SK-N-SH (cell line): Measurements from ENCODE around the gene TICAM1. TPM values are rescaled to one million over a fixed set of nuclear protein-coding genes. Genes with fewer than 3 reads are reported as not detected.

Source experiments
- CTCF ChIA-PET: fragments of 300-600, 350-600 bp; formaldehyde crosslinking; extraction: SDS; loops from one replicate; lab custom pipeline; 2021; lab: Yijun Ruan, JAX
- POLR2A ChIA-PET: fragments of 350-600 bp; sonication (Branson Sonifier 250); formaldehyde crosslinking; extraction: SDS; loops from one replicate; lab custom pipeline; 2020; ENCODE audit warnings: antibody characterized with exemption, inconsistent platforms; lab: Yijun Ruan, JAX
- DNase-seq: peaks from one replicate; pipeline ENCODE4 v3.0.0; 2012
- H2AFZ ChIP-seq: fragments of 200-600 bp; sonication (generic); 2 replicates; pipeline ENCODE4 v1.8.1; 2016; ENCODE audit warnings: antibody characterized with exemption, mild to moderate bottlenecking, low read depth
- H3F3A ChIP-seq: fragments of 200-600 bp; sonication (generic); replicated peaks from 2 replicates; pipeline ENCODE3; 2016; ENCODE audit warnings: antibody characterized with exemption, mild to moderate bottlenecking; ENCODE audit not compliant: insufficient read depth
- H3K27ac ChIP-seq, 2 experiments: fragments of 200-500 bp in 1 of 2; fragments of 200-600 bp in 1 of 2; sonication (Bioruptor generic) in 1 of 2; sonication (generic), shearing (Covaris generic) in 1 of 2; 2 replicates each; pipeline versions ENCODE4 v1.5.1 to v1.6.1; 2014 to 2016; ENCODE audit warnings: low read depth in 2 of 2, inconsistent platforms in 1 of 2, low read length in 1 of 2, mild to moderate bottlenecking in 1 of 2, mixed read lengths in 1 of 2
- H3K27me3 ChIP-seq: fragments of 200-600 bp; sonication (generic), shearing (Covaris generic); 2 replicates; pipeline ENCODE4 v1.6.1; 2016; ENCODE audit warnings: mixed run types; ENCODE audit not compliant: insufficient read depth
- H3K36me3 ChIP-seq, 2 experiments: fragments of 200-500 bp in 1 of 2; fragments of 200-600 bp in 1 of 2; sonication (Bioruptor generic) in 1 of 2; sonication (generic) in 1 of 2; replicated peaks in 1 of 2; 2 replicates each; pipeline versions ENCODE3 to v1.5.1; 2014 to 2016; ENCODE audit warnings: low read length in 1 of 2, mild to moderate bottlenecking in 1 of 2; ENCODE audit not compliant: insufficient read depth in 2 of 2, control insufficient read depth in 1 of 2
- H3K4me1 ChIP-seq, 2 experiments: fragments of 200-500 bp in 1 of 2; fragments of 200-600 bp in 1 of 2; sonication (Bioruptor generic) in 1 of 2; sonication (generic), shearing (Covaris generic) in 1 of 2; 2 replicates each; pipeline versions ENCODE4 v1.5.1 to v1.6.1; 2014 to 2016; ENCODE audit warnings: low read depth in 1 of 2, low read length in 1 of 2, mixed run types in 1 of 2; ENCODE audit not compliant: insufficient read depth in 2 of 2, control insufficient read depth in 1 of 2
- H3K4me2 ChIP-seq: fragments of 200-600 bp; sonication (generic), shearing (Covaris generic); 2 replicates; pipeline ENCODE4 v1.6.1; 2017; ENCODE audit warnings: mixed run types
- H3K4me3 ChIP-seq, 2 experiments: fragments of 200-500 bp in 1 of 2; fragments of 200-600 bp in 1 of 2; sonication (Bioruptor generic) in 1 of 2; sonication (generic), shearing (Covaris generic) in 1 of 2; 2 replicates each; pipeline versions ENCODE4 v1.5.1 to v1.8.1; 2014 to 2016; ENCODE audit warnings: low read depth in 2 of 2, inconsistent platforms in 1 of 2, low read length in 1 of 2, mild to moderate bottlenecking in 1 of 2, mixed read lengths in 1 of 2, moderate library complexity in 1 of 2
- H3K79me2 ChIP-seq: fragments of 200-600 bp; sonication (generic); 2 replicates; pipeline ENCODE4 v1.8.1; 2017; ENCODE audit warnings: mild to moderate bottlenecking; ENCODE audit not compliant: insufficient read depth
- H3K9ac ChIP-seq: fragments of 200-600 bp; sonication (generic); 2 replicates; pipeline ENCODE4 v1.6.1; 2017; ENCODE audit warnings: mixed run types
- H3K9me2 ChIP-seq: fragments of 200-600 bp; sonication (generic); 2 replicates; pipeline ENCODE4 v1.6.1; 2017; ENCODE audit warnings: mixed run types
- H3K9me3 ChIP-seq: fragments of 200-600 bp; sonication (generic); 2 replicates; pipeline ENCODE4 v1.6.1; 2017; ENCODE audit warnings: mixed run types, mild to moderate bottlenecking, moderate library complexity
- H4K20me1 ChIP-seq: fragments of 200-600 bp; sonication (generic); 2 replicates; pipeline ENCODE4 v1.6.1; 2017; ENCODE audit warnings: mild to moderate bottlenecking, mixed run types; ENCODE audit not compliant: insufficient read depth
- FOSL2 ChIP-seq: IDR thresholded peaks from 2 replicates; pipeline ENCODE4 v1.4.0; 2012; ENCODE audit warnings: low read depth, mild to moderate bottlenecking, moderate library complexity, borderline replicate concordance
- FOXM1 ChIP-seq: IDR thresholded peaks from 2 replicates; pipeline ENCODE4 v1.4.0; 2012; ENCODE audit warnings: low read depth, mild to moderate bottlenecking
- GABPA ChIP-seq: IDR thresholded peaks from 2 replicates; pipeline ENCODE4 v1.4.0; 2012; ENCODE audit warnings: low read depth, mild to moderate bottlenecking
- IRF3 ChIP-seq: fragments of 150-350 bp; IDR thresholded peaks from 2 replicates; pipeline ENCODE4 v1.6.1; 2016; ENCODE audit warnings: mild to moderate bottlenecking, low read depth, low read length
- JUND ChIP-seq: IDR thresholded peaks from 2 replicates; pipeline ENCODE4 v1.4.0; 2012
- MXI1 ChIP-seq: IDR thresholded peaks from 2 replicates; pipeline ENCODE4 v1.6.1; 2012; ENCODE audit warnings: mild to moderate bottlenecking, low read depth, low read length, improper control_type of control experiment
- POLR2AphosphoS5 ChIP-seq: IDR thresholded peaks from 2 replicates; pipeline ENCODE4 v1.6.1; 2012; ENCODE audit warnings: low read depth, low read length
- RAD21 ChIP-seq: IDR thresholded peaks from 2 replicates; pipeline ENCODE4 v1.6.1; 2012; ENCODE audit warnings: mild to moderate bottlenecking, low read length
- RCOR1 ChIP-seq: fragments of 150-350 bp; IDR thresholded peaks from 2 replicates; pipeline ENCODE4 v1.6.1; 2017; ENCODE audit warnings: antibody characterized with exemption, low read length
- SIN3A ChIP-seq: IDR thresholded peaks from 2 replicates; pipeline ENCODE4 v1.6.1; 2012; ENCODE audit warnings: low read depth, mild to moderate bottlenecking, low read length, moderate library complexity, borderline replicate concordance
- TAF1 ChIP-seq: IDR thresholded peaks from 2 replicates; pipeline ENCODE4 v1.6.1; 2012; ENCODE audit warnings: low read depth, mild to moderate bottlenecking, low read length, moderate library complexity, borderline replicate concordance
- TEAD4 ChIP-seq: IDR thresholded peaks from 2 replicates; pipeline ENCODE4 v1.4.0; 2012; ENCODE audit warnings: mild to moderate bottlenecking, borderline replicate concordance; ENCODE audit not compliant: insufficient read depth
- USF2 ChIP-seq: fragments of 150-350 bp; IDR thresholded peaks from 2 replicates; pipeline ENCODE4 v1.6.1; 2017; ENCODE audit warnings: antibody characterized with exemption, low read length, low read depth, borderline replicate concordance
- WGBS: methylation state at CpG from one replicate; pipeline ENCODE4 v1.1.6; 2017; ENCODE audit warnings: low lambda C conversion rate; 5-methylcytosine and 5-hydroxymethylcytosine counted together
- polyA plus RNA-seq, 3 experiments: library from polyadenylated mRNA; depleted of rRNA; stranded (reverse); fragments of >200 nt; gene quantifications; 2 replicates each; pipeline ENCODE4 v1.2.3, GENCODE V29; 2012
- TF ChIP-seq, protein P1 (sequence below): IDR thresholded peaks from 2 replicates; pipeline ENCODE4 v1.4.0; 2012; ENCODE audit warnings: low read depth, borderline replicate concordance
- TF ChIP-seq, protein P2 (sequence below): IDR thresholded peaks from 2 replicates; pipeline ENCODE4; 2012

Gene TICAM1
- polyA plus RNA-seq, 1 of the 3 experiments (the other 2 are of a cell fraction), result 2.7 TPM

DNA sequence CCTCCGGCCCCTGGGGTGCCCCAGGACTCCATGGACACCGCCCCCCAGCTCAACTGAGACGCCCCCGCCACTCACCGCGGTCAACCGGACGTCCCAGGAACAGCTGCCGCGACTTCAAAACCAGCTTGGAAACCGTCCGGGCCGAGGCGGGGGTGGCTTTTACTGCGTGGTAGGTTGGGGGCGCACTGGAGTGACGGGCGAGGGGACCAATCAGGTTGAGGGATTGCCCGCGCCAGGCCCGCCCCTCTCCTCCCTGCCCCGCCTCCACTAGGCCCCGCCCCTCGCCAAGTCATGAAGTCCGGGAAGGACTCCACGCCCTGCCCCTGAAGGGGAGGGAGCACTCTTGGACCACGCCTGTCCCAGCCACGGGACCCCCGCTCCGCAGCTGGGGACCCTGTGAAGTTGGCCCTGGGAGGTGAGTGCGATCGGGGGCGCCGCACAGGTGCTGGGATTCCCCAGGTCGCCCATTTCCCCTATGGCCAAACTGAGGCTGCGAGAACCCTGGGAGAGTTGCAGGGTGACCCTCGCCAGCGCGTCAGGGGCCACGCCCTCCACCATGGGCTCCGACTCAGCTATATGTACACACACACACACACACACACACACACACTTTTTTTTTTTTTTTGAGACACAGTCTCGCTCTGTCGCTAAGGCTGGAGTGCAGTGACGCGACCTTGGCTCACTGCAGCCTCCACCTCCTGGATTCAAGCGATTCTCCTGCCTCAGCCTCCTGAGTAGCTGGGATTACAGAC, 36.2 kb upstream of the TICAM1 start, which contains the start of gene PLIN3:
Gene PLIN3 (minus strand): TSS at position 134 of the 752 bp plus-strand sequence. CDS start 6,273 bp downstream, outside the sequence.
- Histone ChIP-seq H3K9me2 (no peaks in the 10 kb centered on the region), H2AFZ (peak within 1 kb of the TSS; percentile 96), H3K36me3 (peaks cover 0 to 6% of the 10 kb centered on the region in 2 experiments), H3K79me2 (peaks cover 48% of the 10 kb centered on the region), H3K27ac (peak within 1 kb of the TSS; percentile 55 to 84; a peak in 3 of 4 replicates), H3K4me1 (peaks cover 6 to 7% of the 10 kb centered on the region in 2 experiments; a peak in 1 of 4 replicates), H4K20me1 (peaks cover 25% of the 10 kb centered on the region), H3K4me2 (peak within 1 kb of the TSS; percentile 100), H3F3A (peaks cover 32% of the 10 kb centered on the region), H3K9ac (peak within 1 kb of the TSS; percentile 94), H3K4me3 (peak within 1 kb of the TSS; percentile 60 to 97), H3K27me3 (no peaks in the 10 kb centered on the region), H3K9me3 (no peaks in the 10 kb centered on the region)
- DNase-seq, result peak; percentile 100
- WGBS, result 10% methylated on average over 25 of the region's 46 CpGs
- no peak for TF ChIP-seq FOSL2
- no peak for TF ChIP-seq USF2
- TF ChIP-seq, protein P1, sequence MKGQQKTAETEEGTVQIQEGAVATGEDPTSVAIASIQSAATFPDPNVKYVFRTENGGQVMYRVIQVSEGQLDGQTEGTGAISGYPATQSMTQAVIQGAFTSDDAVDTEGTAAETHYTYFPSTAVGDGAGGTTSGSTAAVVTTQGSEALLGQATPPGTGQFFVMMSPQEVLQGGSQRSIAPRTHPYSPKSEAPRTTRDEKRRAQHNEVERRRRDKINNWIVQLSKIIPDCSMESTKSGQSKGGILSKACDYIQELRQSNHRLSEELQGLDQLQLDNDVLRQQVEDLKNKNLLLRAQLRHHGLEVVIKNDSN, result no peak
- TF ChIP-seq IRF3, result no peak
- 0 out of 2 replicates have a peak, but pooled peaks have one; percentile 41 for TF ChIP-seq RCOR1
- TF ChIP-seq TAF1, result 0 out of 2 replicates have a peak, but pooled peaks have one; percentile 37
- no peak for TF ChIP-seq RAD21
- TF ChIP-seq MXI1, result peak; percentile 48; the same call in 1 of the 2 replicates
- no peak for TF ChIP-seq JUND
- peak; percentile 83; the same call in 1 of the 2 replicates for TF ChIP-seq SIN3A
- peak; percentile 84 for TF ChIP-seq POLR2AphosphoS5
- TF ChIP-seq TEAD4, result no peak
- no peak for TF ChIP-seq FOXM1
- TF ChIP-seq, protein P2, sequence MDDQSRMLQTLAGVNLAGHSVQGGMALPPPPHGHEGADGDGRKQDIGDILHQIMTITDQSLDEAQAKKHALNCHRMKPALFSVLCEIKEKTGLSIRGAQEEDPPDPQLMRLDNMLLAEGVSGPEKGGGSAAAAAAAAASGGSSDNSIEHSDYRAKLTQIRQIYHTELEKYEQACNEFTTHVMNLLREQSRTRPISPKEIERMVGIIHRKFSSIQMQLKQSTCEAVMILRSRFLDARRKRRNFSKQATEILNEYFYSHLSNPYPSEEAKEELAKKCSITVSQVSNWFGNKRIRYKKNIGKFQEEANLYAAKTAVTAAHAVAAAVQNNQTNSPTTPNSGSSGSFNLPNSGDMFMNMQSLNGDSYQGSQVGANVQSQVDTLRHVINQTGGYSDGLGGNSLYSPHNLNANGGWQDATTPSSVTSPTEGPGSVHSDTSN, result peak; percentile 99
- 0 out of 2 replicates have a peak, but pooled peaks have one; percentile 5 for TF ChIP-seq GABPA
- ChIA-PET CTCF (interaction anchor here (0.9 to 8.7 kb wide), 10 partner anchors 12 to 165 kb away, joined by 3 to 121 read pairs (median 6); partner anchors contain the start of gene UHRF1), POLR2A (interaction anchor here (1.8 kb wide), 1 partner anchor 12 kb away, joined by 6 read pairs; no protein-coding TSS in a partner anchor)
